ENCODE data around the gene ANXA1. TPM values are rescaled to one million over a fixed set of nuclear protein-coding genes. Genes with fewer than 3 reads are reported as not detected.

Gene ANXA1, protein sequence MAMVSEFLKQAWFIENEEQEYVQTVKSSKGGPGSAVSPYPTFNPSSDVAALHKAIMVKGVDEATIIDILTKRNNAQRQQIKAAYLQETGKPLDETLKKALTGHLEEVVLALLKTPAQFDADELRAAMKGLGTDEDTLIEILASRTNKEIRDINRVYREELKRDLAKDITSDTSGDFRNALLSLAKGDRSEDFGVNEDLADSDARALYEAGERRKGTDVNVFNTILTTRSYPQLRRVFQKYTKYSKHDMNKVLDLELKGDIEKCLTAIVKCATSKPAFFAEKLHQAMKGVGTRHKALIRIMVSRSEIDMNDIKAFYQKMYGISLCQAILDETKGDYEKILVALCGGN
- total RNA-seq, result 4,910 TPM

DNA sequence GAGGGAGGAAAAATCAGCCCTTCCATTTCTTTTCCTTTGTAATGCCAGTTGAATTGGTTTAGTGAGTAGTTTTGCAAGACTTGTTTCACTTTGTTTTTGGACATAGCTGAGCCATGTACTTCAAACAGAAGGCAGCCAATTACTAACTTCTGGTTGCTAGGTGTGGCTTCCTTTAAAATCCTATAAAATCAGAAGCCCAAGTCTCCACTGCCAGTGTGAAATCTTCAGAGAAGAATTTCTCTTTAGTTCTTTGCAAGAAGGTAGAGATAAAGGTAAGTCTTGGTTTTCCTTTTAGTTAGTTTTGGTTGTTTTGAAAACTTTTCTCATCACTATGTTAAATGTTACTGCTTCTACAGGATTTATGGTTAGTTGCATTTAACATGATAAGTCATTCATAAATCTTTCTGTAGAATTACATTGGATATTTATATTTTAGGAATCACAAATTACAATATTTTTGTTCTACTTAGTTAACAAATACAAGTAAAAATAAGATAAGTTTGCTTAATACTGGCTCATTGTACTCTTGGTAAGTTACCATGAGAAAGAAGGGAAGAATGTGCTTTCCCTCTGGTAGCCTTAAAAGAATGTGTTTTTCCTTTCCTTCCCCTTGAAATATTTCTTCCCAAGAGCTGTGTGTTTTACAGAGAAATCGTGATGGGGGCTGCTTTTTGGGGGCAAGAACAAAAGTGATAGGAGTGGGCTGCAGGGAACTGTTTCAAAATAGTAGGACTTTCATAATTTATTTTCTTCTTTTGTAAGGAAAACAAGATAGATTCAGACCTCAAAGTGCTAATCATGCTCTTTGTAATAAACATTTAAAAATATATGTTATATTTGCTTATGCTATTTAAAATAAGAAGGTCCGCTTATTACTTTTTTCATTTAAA lies at the start of gene ANXA1:
Gene ANXA1 (plus strand): TSS at position 213 of the 890 bp plus-strand sequence. CDS start 6,671 bp downstream, outside the sequence.
- peak; percentile 80 for ATAC-seq

DNA sequence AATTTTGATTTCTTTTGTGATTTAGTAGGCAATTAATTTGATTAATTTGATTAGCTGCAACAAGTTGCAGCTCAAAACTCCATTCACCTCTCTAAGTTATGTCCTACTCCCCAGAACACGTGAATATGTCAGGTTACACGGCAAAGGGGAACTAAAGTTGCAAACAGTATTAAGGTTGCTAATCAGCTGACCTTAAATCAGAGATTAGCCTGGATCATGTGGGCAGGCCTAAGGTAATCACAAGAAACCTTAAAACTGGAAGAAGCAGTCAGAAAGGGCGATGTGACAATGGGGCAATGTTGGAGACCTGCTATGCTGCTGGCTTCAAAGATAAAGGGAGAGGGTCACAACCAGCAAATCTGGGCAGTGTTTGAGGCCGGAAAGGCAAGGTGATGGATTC lies 47.3 kb upstream of the ANXA1 start:
- no peak for ATAC-seq

DNA sequence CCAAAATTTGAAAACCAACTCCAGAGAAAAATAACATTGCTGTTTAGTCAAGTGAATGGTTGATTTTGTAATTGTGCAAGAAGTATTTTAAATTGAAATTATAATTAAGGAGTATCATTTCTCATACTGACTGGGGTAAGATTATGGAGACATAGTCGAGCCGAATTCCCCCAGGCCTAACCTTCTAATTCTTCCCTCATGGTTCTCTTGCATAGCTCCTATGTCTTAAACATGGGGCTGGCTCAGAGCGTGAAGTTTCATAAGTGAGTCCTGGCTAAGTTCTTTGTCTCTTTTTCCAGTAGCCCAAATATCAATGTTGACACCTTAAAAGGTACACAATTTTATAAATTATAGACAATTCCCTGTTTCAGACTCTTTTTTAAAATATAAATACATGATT lies 46.7 kb upstream of the ANXA1 start:
- no peak for ATAC-seq

DNA sequence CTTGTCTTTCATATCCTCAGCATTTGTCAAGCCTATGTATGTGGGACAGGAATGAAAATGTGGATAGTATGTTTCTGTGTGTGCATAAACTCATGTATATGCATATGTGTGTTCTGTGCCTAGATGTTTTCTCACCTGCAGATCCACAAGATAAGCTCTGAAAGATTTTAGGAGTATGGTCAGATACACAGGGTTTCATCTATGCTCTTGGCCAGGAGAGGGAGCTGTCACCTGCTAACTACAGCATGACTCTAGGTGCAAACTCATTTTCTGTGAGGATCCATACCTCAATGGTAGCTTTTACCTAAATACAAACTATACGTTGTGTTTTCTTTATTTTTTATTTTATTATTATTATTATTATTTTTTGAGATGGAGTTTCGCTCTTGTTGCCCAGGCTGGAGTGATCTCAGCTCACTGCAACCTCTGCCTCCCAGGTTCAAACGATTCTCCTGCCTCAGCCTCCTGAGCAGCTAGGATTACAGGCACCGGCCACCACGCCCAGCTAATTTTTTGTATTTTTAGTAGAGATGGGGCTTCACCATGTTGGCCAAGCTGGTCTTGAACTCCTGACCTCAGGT lies 44.1 kb upstream of the ANXA1 start:
- peak; percentile 78 for ATAC-seq

DNA sequence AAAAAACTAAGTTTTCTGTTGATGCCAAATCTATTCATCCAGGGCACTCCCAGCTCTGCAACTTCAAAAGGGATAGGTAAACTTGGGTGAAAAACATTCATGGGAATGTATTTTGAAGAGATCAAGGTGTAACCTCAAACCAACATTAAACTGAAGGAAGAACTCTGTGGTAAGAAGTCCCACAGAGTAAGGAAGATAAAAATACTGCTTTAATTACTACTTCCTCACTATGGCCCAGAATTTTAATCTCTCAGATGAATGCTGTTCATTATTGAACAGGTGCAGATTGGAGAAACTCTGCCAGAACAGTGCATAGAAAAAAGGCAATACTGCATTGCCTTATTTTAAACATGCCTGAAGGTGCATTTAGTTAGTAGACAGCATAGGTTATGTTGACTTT lies 37.6 kb upstream of the ANXA1 start:
- peak; percentile 11 for ATAC-seq

DNA sequence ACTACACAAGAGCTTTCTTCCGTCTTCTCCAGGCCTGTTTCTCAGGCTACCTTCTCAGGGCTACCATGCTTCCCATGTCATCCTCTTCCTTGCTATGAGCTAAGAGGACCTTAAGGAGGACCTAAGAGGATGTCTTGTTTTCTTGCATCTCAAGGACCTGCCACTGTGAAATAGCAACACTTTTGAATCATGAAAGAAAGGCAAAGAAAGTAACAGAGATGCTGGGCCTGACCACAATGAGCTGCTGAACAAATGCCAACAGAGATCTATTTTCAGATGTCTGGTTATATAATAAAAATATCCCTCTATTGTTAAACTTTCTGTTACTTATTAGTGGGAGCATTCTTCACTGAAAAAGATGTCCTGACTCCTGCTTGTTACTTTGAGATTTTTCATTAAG lies 36.7 kb upstream of the ANXA1 start:
- ATAC-seq, result no peak

DNA sequence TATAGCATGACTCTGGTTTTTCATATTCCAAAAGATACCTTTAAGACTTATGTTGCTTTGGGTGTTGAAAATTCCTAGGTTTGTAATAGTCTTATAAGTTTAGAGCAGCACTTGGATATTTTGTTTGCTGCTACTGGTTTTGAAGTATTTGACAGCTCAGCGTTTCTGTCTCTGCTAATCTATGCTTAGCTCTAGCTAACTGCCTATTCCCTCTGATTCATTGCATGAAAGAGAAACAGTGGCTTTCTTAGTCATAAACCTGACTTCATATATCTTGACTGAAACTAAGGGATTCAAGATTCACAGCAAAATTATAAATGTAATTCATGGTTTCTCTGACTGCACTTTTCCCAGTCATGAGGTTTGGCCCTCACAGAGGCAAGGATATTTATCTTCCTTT lies 35.6 kb upstream of the ANXA1 start:
- ATAC-seq, result peak; percentile 71

DNA sequence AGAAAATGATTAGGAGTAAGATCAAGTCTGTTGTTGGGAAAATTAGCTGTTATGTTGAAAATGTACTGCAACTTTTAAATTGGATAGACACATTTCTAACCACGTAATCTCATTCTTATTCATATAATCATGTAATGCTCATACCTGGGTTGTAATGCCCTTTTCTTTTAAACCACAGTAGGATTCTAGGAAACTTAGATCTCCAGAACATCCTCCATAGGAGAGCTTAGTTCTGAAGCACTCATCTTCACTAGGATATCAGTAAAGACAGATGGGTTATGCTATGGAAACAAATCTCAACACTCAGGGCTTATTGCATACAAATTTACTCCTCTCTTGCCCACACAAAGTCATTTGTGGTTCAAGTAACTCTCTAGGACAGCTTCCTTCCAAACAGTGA lies 34.8 kb upstream of the ANXA1 start:
- no peak for ATAC-seq

DNA sequence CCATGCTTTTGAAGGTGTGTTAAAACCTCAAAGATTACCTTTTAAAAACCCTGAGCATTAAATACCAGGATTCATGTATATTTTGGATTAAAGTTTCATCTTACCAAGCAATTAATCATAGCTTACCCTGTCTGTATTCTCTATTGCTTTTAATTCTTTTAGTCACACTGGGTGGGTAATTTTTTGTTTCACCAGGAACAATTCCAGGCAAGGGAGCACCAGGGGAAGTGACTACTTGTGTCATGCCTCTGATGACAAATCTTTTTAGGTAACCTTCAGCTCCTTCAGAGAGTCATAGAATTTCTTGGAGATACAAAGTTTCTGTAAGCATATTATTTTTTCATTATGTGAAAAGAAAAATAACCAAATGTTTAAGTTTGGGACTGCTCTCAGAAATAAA lies 33.4 kb upstream of the ANXA1 start:
- ATAC-seq, result peak; percentile 85

DNA sequence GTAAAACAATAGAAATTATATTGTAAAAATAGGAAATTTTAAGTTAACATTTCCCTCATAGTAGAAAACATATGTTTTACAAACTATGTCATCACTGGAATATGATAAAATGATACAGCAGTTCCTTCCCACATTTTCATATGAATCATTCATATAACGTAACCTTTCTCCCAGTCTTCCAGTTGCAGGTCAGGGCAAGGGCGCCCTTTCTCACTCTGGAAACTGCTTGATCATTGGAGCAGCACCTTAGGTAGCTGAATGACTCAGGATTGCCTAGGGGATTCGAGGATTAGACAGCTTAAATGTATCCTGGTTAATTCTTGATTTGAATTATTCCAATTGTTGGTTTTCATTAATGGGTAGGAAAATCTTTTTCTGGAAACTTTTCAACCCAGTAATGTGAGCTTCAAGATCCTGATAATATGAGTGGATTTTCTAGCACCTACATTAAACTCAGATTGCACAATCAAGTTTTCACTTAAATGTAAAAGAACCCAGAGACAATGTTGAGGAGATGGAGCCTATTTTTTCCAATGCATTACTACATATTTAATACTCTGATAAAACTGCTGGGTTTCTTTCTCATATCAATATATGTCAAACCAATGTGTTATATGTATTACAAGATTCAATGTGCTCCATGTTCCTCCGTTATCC lies 32.6 kb upstream of the ANXA1 start:
- ATAC-seq, result peak; percentile 87

DNA sequence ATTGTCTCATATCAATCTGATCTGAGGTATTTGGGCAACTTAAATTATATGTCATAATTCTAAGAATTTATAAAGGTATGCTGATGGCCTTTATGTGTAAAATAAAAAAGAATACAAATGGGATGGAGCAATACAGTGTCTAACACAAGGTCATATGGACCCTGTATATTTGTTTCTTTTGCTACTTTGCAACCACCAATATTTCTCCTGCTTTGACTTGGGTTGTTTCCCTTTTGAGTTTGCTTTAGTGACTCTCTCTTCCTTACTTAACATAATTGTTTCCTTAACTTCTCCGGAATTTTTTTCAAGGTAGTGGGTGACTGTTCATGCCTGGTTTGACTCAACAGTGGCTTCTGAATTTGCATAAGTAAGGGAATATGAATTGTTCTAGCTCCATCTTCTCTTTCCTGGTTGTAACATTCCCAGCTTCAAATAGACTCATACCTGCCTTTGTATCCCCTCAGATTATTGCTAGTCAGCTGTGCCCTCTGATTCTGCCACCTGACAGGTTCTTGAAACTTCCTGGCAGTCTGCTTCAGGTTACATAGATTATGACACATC lies 30.2 kb upstream of the ANXA1 start:
- peak; percentile 40 for ATAC-seq

DNA sequence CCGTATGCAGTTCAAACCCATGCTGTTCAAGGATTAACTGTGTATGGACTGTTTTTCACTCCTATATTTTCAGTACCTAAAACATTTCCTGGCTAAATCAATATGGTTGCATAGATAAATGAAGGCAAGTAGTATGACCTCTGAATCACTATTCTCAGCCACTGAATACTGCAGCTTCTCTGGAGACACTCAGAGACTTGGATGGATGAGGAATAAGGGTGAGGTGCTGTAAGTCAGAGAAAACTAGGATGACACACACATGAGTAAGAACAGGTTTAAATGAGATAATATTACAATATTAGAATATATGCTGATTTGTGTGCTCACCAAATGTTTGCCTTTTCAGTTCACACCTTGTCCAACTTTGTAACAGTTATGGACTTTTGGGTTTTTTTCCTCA lies 26.0 kb upstream of the ANXA1 start:
- ATAC-seq, result peak; percentile 96

DNA sequence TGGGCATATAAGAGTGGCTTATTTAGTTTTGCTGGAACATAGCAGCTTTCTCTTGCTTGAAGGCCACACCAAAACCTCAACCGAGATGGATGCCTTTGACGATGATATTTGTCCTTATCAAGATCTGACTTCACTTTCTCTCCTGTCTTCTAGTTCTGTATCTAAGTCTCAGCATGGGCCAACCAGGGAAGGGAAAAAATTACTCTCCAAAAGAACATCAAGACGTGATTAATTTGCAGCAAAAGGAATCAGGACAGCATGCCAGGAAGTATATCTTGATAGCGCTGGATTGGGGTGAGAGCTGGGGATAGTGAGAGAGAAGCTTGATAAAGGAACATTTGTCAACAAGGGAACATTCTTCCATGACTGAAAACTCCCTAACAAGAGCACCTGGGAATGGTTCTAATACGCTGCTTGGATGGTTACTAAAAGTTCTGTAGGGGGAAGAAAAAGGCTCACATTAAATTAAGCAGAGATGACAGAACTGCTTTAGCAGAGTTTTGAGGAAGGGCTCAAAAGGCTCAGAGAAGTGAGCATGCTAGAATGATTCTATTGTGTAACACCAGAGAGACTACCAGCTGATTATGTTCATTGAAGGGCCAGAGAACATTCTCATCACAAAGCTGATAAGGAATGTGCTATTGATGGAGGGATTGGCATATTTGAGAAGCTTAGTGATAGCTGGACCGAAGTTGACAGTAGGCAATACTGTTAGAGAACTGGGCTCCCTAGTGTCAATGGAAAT lies 21.6 kb upstream of the ANXA1 start:
- ATAC-seq, result no peak

DNA sequence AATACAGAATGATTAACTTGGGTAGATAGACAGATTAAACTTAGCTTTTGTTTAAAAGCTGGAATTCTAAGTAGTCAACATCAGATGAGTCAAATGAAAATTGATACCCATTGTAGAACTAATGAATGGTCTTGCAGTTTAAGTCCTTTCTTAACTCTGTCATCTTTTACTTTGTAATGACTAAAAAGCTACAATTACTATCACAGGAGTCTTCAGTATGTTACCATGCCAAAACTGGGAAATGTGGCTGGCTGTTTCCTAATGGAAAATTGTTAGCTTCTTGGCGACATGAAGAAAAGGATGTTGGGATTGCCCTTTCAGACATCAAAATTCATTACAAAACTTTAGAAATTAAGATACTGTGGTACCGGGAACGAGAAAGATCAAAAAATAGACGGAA lies 20.2 kb upstream of the ANXA1 start:
- no peak for ATAC-seq

DNA sequence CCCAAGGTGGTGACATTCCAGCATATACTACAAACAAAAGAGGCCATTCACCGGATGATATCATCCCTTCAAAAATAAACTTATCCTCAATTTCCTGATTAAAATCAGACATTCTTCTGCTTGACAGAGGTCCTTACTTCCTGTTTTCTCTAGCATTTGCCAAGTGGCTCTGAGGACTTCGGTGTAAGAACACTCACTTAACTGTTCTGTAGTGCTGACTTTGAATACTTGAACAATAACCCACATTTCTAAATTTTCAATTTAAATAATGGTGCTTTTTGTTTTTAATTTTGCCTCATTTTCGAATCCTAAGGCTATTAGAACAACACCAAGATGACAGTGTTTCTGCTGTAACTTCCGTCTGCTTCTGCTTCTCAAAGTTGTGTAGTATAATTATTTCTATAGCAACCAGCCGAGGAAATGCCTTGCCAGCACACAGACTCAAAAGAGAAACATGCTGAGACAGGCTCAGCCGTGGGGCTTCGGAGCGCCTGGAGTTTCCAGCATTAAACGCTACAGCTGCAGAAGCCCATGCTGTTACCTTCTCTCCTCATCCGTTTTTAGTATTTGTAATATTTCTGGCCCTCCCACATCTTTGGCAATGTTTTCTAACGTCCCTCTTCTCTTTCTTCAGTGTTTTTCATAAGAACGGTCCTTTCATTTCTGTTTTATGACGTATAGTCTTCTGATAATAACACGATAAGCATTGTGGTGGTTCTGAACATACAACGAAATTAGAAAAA lies 19.5 kb upstream of the ANXA1 start:
- ATAC-seq, result peak; percentile 62

DNA sequence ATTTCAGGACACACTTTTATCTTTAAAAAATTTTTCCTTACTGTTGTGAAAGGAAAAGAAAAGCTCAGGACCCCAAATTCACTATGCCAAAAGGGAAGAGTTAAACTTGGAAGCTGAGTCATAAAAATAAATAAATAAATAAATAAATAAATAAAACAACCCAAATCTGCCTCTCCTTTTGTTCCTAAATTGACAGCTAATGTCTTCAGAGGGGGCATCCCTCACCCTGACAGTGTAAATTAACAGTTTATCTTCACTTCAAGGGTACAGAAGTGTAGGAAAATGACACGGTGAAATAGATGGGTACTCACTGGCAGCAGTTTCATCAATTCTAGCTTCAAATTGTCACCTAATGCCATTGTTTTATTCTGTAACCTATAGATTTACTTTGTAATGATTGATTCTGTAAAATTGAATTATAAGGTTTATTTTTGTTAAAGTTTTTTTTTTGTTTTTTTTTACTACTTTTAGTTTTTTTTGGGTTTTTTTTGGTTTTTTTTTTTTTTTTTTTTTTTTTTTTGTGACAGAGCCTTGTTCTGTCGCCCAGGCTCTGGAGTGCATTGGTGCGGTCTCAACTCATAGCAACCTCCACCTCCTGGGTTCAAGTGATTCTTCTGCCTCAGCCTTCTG lies 18.5 kb upstream of the ANXA1 start:
- ATAC-seq, result no peak

DNA sequence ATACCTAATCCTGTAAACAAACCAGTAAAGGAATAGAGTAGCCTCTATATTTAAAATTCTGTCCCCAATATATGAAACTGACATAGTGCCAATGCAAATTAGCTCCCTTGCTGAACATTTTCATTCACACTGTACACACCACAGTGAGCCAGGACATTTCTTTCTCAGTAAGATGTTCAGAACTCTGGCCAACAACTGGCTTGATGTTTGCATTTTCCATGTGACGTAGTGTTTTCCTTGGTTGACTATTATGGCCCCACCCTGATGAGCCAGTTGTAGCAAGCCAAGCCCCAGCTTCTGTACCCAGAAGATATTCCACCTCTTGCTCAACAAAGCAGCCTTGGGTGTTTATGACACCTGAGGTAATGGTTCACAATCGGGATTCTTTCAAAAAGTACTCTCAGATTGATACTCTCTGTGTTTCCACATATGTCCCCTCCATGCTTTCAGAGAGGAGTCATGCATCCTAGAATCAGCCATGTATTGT lies 17.7 kb upstream of the ANXA1 start:
- peak; percentile 88 for ATAC-seq

DNA sequence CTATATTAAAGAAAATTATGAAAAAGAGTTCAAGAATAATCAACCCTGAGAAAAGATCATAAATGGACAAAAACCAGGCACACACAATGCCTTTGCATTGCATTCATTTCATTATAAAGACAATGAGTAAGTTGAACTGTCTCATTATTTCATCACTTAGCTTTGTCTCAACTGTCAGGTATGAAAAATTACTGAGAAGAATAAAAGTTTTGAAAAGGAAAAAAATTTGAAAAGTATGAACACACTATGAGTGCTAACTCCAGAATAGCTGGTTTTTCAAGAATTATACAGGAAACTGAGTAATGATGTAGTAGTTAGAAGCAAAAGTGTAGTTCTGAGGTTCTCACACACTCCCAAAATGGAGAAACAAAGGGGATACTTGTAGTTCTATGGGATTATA lies 16.3 kb upstream of the ANXA1 start:
- peak; percentile 42 for ATAC-seq

DNA sequence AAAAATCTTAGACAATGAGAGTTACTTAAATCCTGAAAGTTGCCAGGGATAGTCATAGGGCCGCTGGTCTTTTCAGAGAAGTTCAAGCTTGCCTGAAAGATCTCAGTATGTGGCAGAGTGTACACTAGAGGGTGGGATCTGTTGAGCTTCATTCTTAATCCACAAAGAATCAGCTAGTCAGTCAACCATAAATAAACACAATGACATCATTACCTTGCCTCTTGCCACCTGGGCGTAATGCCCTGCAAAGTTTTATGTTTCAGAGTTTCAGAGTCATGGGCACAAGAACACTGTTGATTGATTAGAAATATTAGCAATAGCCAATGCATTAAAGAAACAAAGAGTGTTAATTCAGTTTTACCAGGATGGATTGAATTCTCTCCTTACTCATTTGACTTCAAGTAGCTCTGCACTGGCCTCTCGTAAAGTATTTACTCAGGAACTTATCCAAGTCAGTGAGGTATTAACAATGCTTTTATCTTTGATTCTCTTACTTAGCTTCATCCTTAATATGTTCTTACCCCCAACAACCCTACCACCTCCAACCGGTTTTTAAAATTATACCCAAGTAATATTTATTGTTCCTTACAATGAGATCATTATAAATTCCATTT lies 14.3 kb upstream of the ANXA1 start:
- peak; percentile 74 for ATAC-seq

DNA sequence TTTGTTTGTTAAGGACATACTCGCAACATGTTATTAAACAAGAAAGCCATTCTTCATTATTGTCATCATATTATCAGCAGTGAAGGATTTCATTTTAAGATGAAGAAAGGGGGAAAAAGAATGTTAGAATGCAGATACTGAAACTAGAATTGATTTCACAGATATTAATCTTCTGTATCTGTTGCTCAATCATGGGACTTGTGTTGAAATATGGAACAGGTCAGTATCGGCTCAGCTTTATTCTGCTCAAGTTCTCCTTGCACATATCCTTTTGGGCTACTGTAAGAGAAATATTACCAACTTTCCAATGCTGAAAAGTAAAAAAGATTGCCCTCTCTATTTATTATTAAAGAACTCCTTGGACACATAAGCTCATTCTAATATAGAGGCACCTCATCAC lies 13.8 kb upstream of the ANXA1 start:
- no peak for ATAC-seq

All from esophagus mucosa (tissue), 1 donor.